ENCODE results near the gene MME. TPM values are rescaled to one million over a fixed set of nuclear protein-coding genes. Genes with fewer than 3 reads are reported as not detected.
"Not testable (repeated sequence)": the region's sequence is repeated elsewhere in the genome, so short reads cannot be mapped to it uniquely, and the experiment has no call there.

Gene MME
- total RNA-seq, 1 donor from 2014 or later, result 31.7 TPM

- Mint-ChIP-seq H3K4me3 (no peak overlapping the region), H3K9me3 (peaks cover 4% of the 10 kb centered on the region), H3K4me1 (peaks cover 46% of the 10 kb centered on the region), H3K36me3 (no peaks in the 10 kb centered on the region), H3K27ac (peak overlapping the region; percentile 82), H3K27me3 (ENCODE audit: low read depth) (no peaks in the 10 kb centered on the region)
- no peak for TF ChIP-seq CTCF (IDR thresholded peaks at IDR 0.05; ENCODE audit: unreplicated experiment)
- no peak for DNase-seq (ENCODE audit: low spot score in 2 of 2, unreplicated experiment in 2 of 2)
These were observed 26.0 kb downstream of the MME start for GRCh38 chr3:155106119-155106518.

GRCh38 chr3:155110022-155110421, 29.9 kb downstream of the MME start:
- no peak for TF ChIP-seq CTCF (IDR thresholded peaks at IDR 0.05; ENCODE audit: unreplicated experiment)
- Mint-ChIP-seq H3K9me3 (peaks cover 4% of the 10 kb centered on the region), H3K27ac (peak overlapping the region; percentile 22), H3K27me3 (ENCODE audit: low read depth) (no peaks in the 10 kb centered on the region), H3K4me3 (no peak overlapping the region), H3K4me1 (peaks cover 42% of the 10 kb centered on the region), H3K36me3 (no peaks in the 10 kb centered on the region)
- no peak for DNase-seq (ENCODE audit: low spot score in 2 of 2, unreplicated experiment in 2 of 2)

GRCh38 chr3:155110996-155111901, 31.1 kb downstream of the MME start:
- no peak for TF ChIP-seq CTCF (IDR thresholded peaks at IDR 0.05; ENCODE audit: unreplicated experiment)
- Mint-ChIP-seq H3K9me3 (peaks cover 4% of the 10 kb centered on the region), H3K4me1 (peaks cover 34% of the 10 kb centered on the region), H3K4me3 (no peak overlapping the region), H3K27me3 (ENCODE audit: low read depth) (no peaks in the 10 kb centered on the region), H3K27ac (peak overlapping the region; percentile 18), H3K36me3 (no peaks in the 10 kb centered on the region)
- DNase-seq (ENCODE audit: low spot score in 2 of 2, unreplicated experiment in 2 of 2), result no peak

- H3K27ac Mint-ChIP-seq, result no peak overlapping the region
- TF ChIP-seq CTCF (IDR thresholded peaks at IDR 0.05; ENCODE audit: unreplicated experiment), result no peak
- H3K9me3 Mint-ChIP-seq, result peaks cover 4% of the 10 kb centered on the region
- H3K36me3 Mint-ChIP-seq, result no peaks in the 10 kb centered on the region
- DNase-seq (ENCODE audit: low spot score in 2 of 2, unreplicated experiment in 2 of 2), result no peak
- H3K4me3 Mint-ChIP-seq, result no peak overlapping the region
- H3K4me1 Mint-ChIP-seq, result peaks cover 31% of the 10 kb centered on the region
- no peaks in the 10 kb centered on the region for H3K27me3 Mint-ChIP-seq (ENCODE audit: low read depth)
These were observed 31.9 kb downstream of the MME start for GRCh38 chr3:155111971-155112370.

GRCh38 chr3:155112661-155113389, 32.7 kb downstream of the MME start:
- no peaks in the 10 kb centered on the region for H3K27me3 Mint-ChIP-seq (ENCODE audit: low read depth)
- no peak for TF ChIP-seq CTCF (IDR thresholded peaks at IDR 0.05; ENCODE audit: unreplicated experiment)
- no peak for DNase-seq (ENCODE audit: low spot score in 2 of 2, unreplicated experiment in 2 of 2)
- H3K36me3 Mint-ChIP-seq, result no peaks in the 10 kb centered on the region
- no peaks in the 10 kb centered on the region for H3K9me3 Mint-ChIP-seq
- H3K4me3 Mint-ChIP-seq, result no peak overlapping the region
- peaks cover 36% of the 10 kb centered on the region for H3K4me1 Mint-ChIP-seq
- H3K27ac Mint-ChIP-seq, result no peak overlapping the region

GRCh38 chr3:155124745-155125144, 44.6 kb downstream of the MME start:
- H3K36me3 Mint-ChIP-seq; DNase-seq (ENCODE audit: low spot score in 2 of 2, unreplicated experiment in 2 of 2); H3K4me3 Mint-ChIP-seq; H3K9me3 Mint-ChIP-seq; H3K27me3 Mint-ChIP-seq (ENCODE audit: low read depth); H3K27ac Mint-ChIP-seq: not testable (repeated sequence)
- H3K4me1 Mint-ChIP-seq, result peaks cover 16% of the 10 kb centered on the region
